Measurements from ENCODE around the gene PARPBP. TPM values are rescaled to one million over a fixed set of nuclear protein-coding genes. Genes with fewer than 3 reads are reported as not detected.

Gene PARPBP
- total RNA-seq, 1 experiment from 2014 or later = 28.2 TPM

- CTCF ChIA-PET = no interaction called here
Measured at GRCh38 chr12:102163383-102163782, 43.4 kb downstream of the PARPBP start.

GRCh38 chr12:102167821-102168604 lies 48.0 kb downstream of the PARPBP start:
- no peak for TF ChIP-seq CTCF (IDR thresholded peaks at IDR 0.05; ENCODE audit: insufficient read depth in 1 of 2, low read depth in 1 of 2, low read length in 1 of 2, severe bottlenecking in 1 of 2, unreplicated experiment in 1 of 2)
- no peak overlapping the region for H3K4me3 Mint-ChIP-seq (ENCODE audit: unreplicated experiment)
- Histone ChIP-seq H3K4me3 (ENCODE audit: low read depth, low read length) (no peak overlapping the region), H3K27me3 (replicated peaks; ENCODE audit: control insufficient read depth, insufficient read depth, low read length) (no peaks in the 10 kb centered on the region), H3K36me3 (ENCODE audit: control insufficient read depth, insufficient read depth, low read length) (no peaks in the 10 kb centered on the region), H3K4me1 (no peaks in the 10 kb centered on the region), H3K9me3 (no peaks in the 10 kb centered on the region; the same call in 1 of the 2 replicates)
- intact Hi-C loops (cut with micrococcal nuclease; ENCODE audit: unreplicated experiment) = loop anchor here (5.0 kb wide), 1 partner anchor 226 kb away; no protein-coding TSS in a partner anchor
- no peaks in the 10 kb centered on the region for H3K27me3 Mint-ChIP-seq (ENCODE audit: insufficient read depth, unreplicated experiment)
- POLR2A ChIA-PET = no interaction called here
- no peak overlapping the region for H3K27ac Mint-ChIP-seq (ENCODE audit: unreplicated experiment)
- H3K36me3 Mint-ChIP-seq (ENCODE audit: insufficient read depth, unreplicated experiment) = no peaks in the 10 kb centered on the region
- BruUV-seq (replicated peaks) = no TSS peak
- no peak for DNase-seq
- H3K4me1 Mint-ChIP-seq (ENCODE audit: low read depth, unreplicated experiment) = no peaks in the 10 kb centered on the region
- CTCF ChIA-PET = no interaction called here
- no peaks in the 10 kb centered on the region for H3K9me3 Mint-ChIP-seq (ENCODE audit: unreplicated experiment)

More at GRCh38 chr12:102163383-102163782, 43.4 kb downstream of the PARPBP start:
- H3K9me3 Mint-ChIP-seq (ENCODE audit: unreplicated experiment) = no peaks in the 10 kb centered on the region
- no peak overlapping the region for H3K4me3 ChIP-seq (ENCODE audit: low read depth, low read length)
- H3K36me3 ChIP-seq (ENCODE audit: control insufficient read depth, insufficient read depth, low read length) = no peaks in the 10 kb centered on the region
- no peaks in the 10 kb centered on the region for H3K4me1 Mint-ChIP-seq (ENCODE audit: low read depth, unreplicated experiment)
- no TSS peak for BruUV-seq (replicated peaks)
- intact Hi-C loops (cut with micrococcal nuclease; ENCODE audit: unreplicated experiment) = no loop called here
- no peaks in the 10 kb centered on the region; the same call in 1 of the 2 replicates for H3K9me3 ChIP-seq
- H3K4me3 Mint-ChIP-seq (ENCODE audit: unreplicated experiment) = no peak overlapping the region
- no peaks in the 10 kb centered on the region for H3K36me3 Mint-ChIP-seq (ENCODE audit: insufficient read depth, unreplicated experiment)
- TF ChIP-seq CTCF (IDR thresholded peaks at IDR 0.05; ENCODE audit: insufficient read depth in 1 of 2, low read depth in 1 of 2, low read length in 1 of 2, severe bottlenecking in 1 of 2, unreplicated experiment in 1 of 2) = no peak
- DNase-seq = no peak
- H3K27ac Mint-ChIP-seq (ENCODE audit: unreplicated experiment) = no peak overlapping the region
- no peaks in the 10 kb centered on the region for H3K27me3 Mint-ChIP-seq (ENCODE audit: insufficient read depth, unreplicated experiment)
- H3K4me1 ChIP-seq = no peaks in the 10 kb centered on the region
- H3K27me3 ChIP-seq (replicated peaks; ENCODE audit: control insufficient read depth, insufficient read depth, low read length) = no peaks in the 10 kb centered on the region
- POLR2A ChIA-PET = no interaction called here

- Mint-ChIP-seq H3K27ac (ENCODE audit: unreplicated experiment) (no peak overlapping the region), H3K4me3 (ENCODE audit: unreplicated experiment) (no peak overlapping the region), H3K4me1 (ENCODE audit: low read depth, unreplicated experiment) (no peaks in the 10 kb centered on the region), H3K27me3 (ENCODE audit: insufficient read depth, unreplicated experiment) (no peaks in the 10 kb centered on the region), H3K9me3 (ENCODE audit: unreplicated experiment) (no peaks in the 10 kb centered on the region), H3K36me3 (ENCODE audit: insufficient read depth, unreplicated experiment) (no peaks in the 10 kb centered on the region)
- no peaks in the 10 kb centered on the region for H3K9me3 ChIP-seq
- CTCF ChIA-PET = interaction anchor here (1.0 kb wide), 1 partner anchor 533 kb away, joined by 6 read pairs; no protein-coding TSS in a partner anchor
- POLR2A ChIA-PET = no interaction called here
- H3K4me1 ChIP-seq = no peaks in the 10 kb centered on the region
- BruUV-seq (replicated peaks) = no TSS peak
- H3K27me3 ChIP-seq (replicated peaks; ENCODE audit: control insufficient read depth, insufficient read depth, low read length) = no peaks in the 10 kb centered on the region
- intact Hi-C loops (cut with micrococcal nuclease; ENCODE audit: unreplicated experiment) = loop anchor here (1.0 to 5.0 kb wide), 4 partner anchors 228 to 570 kb away; no protein-coding TSS in a partner anchor
- H3K4me3 ChIP-seq (ENCODE audit: low read depth, low read length) = no peak overlapping the region
- TF ChIP-seq CTCF (IDR thresholded peaks at IDR 0.05; ENCODE audit: insufficient read depth in 1 of 2, low read depth in 1 of 2, low read length in 1 of 2, severe bottlenecking in 1 of 2, unreplicated experiment in 1 of 2) = peak; percentile 61 to 65
- DNase-seq = no peak
- H3K36me3 ChIP-seq (ENCODE audit: control insufficient read depth, insufficient read depth, low read length) = no peaks in the 10 kb centered on the region; the same call in 1 of the 2 replicates
Measured at GRCh38 chr12:102169922-102170621, 50.1 kb downstream of the PARPBP start.
